Inflammatory macrophage (primary cell): ENCODE measurements around the gene PMIS2.
A peak's percentile ranks its signal among the peaks of the same experiment; 100 is the strongest.

Experiments
- DNase-seq, 2 donors: peaks; one replicate each; pipeline ENCODE4 v3.0.0-alpha.2; 2020 to 2022
- total RNA-seq, 18 experiments: gene quantifications; one replicate each; lab custom pipeline; 2026; ENCODE audit warnings: mixed read lengths in 6 of 18, inconsistent platforms in 2 of 18; lab: John Stamatoyannopoulos, UW

PMIS2 gene
- 0 to 0.04 (median 0) reads per million in 18 experiments for total RNA-seq

- no peak for DNase-seq
These were observed at the start of gene PMIS2 for GRCh38 chr19:35585848-35586247. PMIS2 (plus strand) TSS chr19:35586173; CDS start chr19:35586260, 87 bp downstream.

GRCh38 chr19:35539314-35539713 lies 46.7 kb upstream of the PMIS2 start:
- no peak for DNase-seq

- DNase-seq = no peak
These were observed 46.1 kb upstream of the PMIS2 start for GRCh38 chr19:35539850-35540249.

GRCh38 chr19:35540356-35540927 lies 45.5 kb upstream of the PMIS2 start:
- no peak for DNase-seq

- DNase-seq = no peak
These were observed 43.8 kb upstream of the PMIS2 start for GRCh38 chr19:35542209-35542608.

GRCh38 chr19:35543280-35544109 lies 42.5 kb upstream of the PMIS2 start:
- DNase-seq = no peak

GRCh38 chr19:35544110-35544802 lies 41.7 kb upstream of the PMIS2 start:
- no peak for DNase-seq

GRCh38 chr19:35545001-35545854 lies 40.7 kb upstream of the PMIS2 start, which contains the start of gene TMEM147:
TMEM147 (plus strand) TSS chr19:35545626; CDS start chr19:35545740, 114 bp downstream.
- peak; percentile 88 to 94 for DNase-seq

GRCh38 chr19:35545855-35546381 lies 40.1 kb upstream of the PMIS2 start:
- peak in 1 of 2 donors; percentile 8 for DNase-seq

GRCh38 chr19:35546532-35546931 lies 39.4 kb upstream of the PMIS2 start:
- no peak for DNase-seq

GRCh38 chr19:35549174-35549788 lies 36.7 kb upstream of the PMIS2 start:
- peak; percentile 51 to 54 for DNase-seq

- DNase-seq = no peak
These were observed 36.0 kb upstream of the PMIS2 start for GRCh38 chr19:35549879-35550523.

GRCh38 chr19:35551091-35551810 lies 34.7 kb upstream of the PMIS2 start:
- no peak for DNase-seq

GRCh38 chr19:35552534-35553384 lies 33.2 kb upstream of the PMIS2 start:
- no peak for DNase-seq

GRCh38 chr19:35553385-35554000 lies 32.5 kb upstream of the PMIS2 start:
- no peak for DNase-seq

- no peak for DNase-seq
These were observed 31.9 kb upstream of the PMIS2 start for GRCh38 chr19:35554076-35554475.

- no peak for DNase-seq
These were observed 30.5 kb upstream of the PMIS2 start for GRCh38 chr19:35555301-35556005.

GRCh38 chr19:35556025-35556590 lies 29.9 kb upstream of the PMIS2 start:
- no peak for DNase-seq
